GM18526 (cell line): ENCODE data around the gene DNAH11.

ENCODE experiments used
- POLR2A ChIP-seq: IDR thresholded peaks from 3 replicates; pipeline ENCODE4 v1.6.1; 2011; ENCODE audit not compliant: insufficient read length; ENCODE audit errors: extremely low read depth

Gene DNAH11

DNA sequence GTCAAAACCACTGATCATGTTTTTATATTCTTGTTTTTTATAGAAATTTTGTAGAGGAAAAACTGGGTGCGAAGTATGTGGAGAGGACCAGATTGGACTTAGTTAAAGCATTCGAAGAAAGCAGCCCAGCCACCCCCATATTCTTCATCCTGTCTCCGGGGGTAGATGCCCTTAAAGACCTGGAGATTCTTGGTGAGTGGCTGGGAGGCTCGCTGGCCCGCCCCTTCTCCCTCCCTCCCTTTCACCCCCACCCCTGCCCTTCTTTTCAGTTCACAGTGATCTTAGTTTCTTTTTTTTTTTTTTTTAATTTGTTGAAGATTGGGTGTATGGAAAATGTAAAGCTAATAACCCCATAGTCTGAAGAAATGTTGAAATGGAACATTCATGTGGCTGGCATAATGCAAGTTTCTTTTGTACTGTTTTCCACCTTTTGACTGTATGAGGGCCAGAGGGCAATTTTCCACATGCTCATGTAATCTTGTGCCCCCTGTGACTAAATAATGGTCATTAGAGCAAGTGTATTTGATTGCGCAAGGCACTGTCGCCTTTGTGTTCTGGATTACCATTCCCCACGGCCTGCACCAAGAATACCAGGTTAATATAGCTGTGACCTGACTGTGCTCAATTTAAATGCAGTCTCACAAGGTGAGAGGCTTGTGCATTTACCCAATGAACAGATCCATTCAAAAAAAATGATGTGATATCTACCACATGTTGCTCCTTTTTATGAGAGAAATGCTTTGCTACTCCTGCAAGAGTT is 325.2 kb downstream of the DNAH11 start:
- TF ChIP-seq POLR2A = no peak

- no peak for TF ChIP-seq POLR2A
Measured at GRCh38 chr7:21868576-21868850, 325.7 kb downstream of the DNAH11 start.

GRCh38 chr7:21869785-21870402 is 327.1 kb downstream of the DNAH11 start:
- TF ChIP-seq POLR2A = no peak

GRCh38 chr7:21883069-21883468 is 340.2 kb downstream of the DNAH11 start:
- TF ChIP-seq POLR2A = no peak

DNA sequence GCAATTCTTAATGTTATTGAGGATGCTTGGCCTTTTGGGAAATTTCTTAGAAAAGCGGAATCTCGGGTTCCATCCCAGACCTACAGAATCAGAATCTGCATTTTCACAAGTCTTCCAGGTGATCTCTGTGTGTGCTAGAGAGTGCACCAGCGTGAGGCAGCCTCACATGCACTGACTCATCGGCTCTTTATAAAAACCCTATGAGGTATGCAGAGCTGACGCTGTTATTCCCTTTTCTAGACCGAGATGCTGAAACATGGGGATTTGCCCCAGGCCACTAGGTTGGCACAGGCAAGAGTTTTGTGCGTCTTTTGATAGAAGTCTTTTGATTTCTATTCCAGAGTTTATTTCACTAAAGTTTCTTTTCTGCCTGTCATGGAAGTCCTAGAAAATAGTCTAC is 341.7 kb downstream of the DNAH11 start:
- no peak for TF ChIP-seq POLR2A

DNA sequence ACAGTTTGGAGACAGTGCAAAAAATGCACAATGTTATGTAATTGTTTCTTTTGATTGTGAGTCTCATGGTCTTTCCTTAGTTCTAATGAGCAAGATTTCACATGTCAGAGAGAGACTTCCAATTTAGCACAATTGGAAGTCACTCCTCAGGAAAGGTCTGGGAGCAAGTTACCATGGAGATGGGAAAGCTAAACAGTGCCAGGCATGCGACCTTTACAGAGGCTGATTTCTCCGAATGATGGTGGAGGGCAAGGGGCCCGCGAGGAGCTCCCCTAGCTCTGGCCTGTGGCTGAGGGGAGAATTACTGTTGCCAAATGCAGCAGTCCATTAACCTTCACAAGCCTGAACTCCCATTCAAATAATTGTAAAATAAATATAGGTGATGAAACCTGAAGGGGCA is 343.6 kb downstream of the DNAH11 start:
- TF ChIP-seq POLR2A = no peak

DNA sequence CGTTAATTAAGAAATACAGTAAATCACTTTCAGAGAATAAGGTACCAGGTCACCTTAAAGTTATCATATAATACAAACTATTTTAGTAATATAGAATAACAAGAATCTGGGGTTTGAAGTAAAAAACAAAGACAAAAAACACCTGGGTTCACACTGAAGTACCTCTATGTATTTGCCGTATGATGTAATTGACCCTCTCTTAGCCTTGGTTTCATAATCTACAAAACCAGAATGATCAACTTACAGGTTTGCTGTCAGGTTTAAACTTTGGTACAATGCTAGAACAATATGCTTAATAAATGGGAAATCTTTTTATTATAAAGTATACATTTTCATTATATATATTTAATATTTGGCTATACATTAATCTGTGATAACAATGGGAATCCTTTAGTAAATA is 344.5 kb downstream of the DNAH11 start:
- no peak for TF ChIP-seq POLR2A

DNA sequence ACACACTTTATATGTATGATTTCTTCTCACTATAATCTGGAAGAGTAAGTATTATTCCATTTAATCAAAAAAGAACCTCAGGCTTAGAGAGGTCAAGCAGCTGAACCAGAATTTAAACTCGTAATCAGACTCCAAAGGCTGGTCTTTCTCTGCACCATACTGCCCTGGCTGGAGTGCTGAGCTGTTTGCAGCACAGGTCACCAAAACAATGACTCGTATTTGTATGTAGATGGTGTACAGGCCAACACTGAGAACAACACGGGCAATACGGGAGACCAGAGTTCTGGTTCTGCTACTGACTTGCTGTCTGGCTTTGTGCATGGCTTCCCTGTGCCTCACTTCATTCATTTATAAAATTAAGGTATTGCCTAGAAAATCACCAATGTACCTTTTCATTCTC is 344.9 kb downstream of the DNAH11 start:
- no peak for TF ChIP-seq POLR2A

DNA sequence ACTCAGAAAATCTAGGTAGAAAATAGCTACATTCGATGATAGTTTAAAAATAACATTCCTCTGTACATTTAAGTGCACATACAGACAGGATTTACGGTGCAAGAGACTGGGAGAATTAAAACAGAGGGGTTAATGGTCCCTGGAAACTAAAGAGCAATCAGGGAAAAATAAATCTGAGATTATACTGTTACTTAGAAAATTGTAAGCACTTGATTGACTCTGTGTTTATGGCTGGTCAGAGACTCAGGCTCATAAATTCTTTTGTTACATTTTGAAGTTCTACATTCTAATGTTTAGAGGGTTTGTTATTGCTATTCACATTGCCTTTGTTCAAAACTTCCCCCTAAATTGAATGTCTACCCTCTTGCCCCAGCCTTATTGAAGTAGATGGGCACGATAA is 348.5 kb downstream of the DNAH11 start:
- TF ChIP-seq POLR2A = no peak

GRCh38 chr7:21893401-21893800 is 350.6 kb downstream of the DNAH11 start:
- TF ChIP-seq POLR2A = no peak

- no peak for TF ChIP-seq POLR2A
Measured at GRCh38 chr7:21898265-21898930, 355.6 kb downstream of the DNAH11 start.

DNA sequence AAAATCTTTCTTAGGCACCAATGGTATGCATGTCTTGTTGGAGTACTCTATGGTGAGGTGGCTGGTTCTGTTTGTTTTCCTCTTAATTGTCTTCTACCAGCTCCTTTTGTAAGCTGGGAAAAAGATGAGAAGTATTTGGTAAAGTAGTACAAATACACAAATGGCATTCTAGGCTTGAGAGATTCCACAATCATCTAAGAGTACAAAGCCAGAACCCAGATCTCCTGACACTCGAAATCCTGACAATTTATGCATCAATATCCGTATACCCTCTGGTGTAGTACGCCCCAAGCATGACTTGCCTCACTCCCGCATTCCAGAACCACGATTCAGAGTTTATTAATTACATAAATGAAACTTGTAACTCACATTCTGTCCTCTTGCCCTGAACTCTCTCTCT is 359.4 kb downstream of the DNAH11 start:
- TF ChIP-seq POLR2A = no peak

DNA sequence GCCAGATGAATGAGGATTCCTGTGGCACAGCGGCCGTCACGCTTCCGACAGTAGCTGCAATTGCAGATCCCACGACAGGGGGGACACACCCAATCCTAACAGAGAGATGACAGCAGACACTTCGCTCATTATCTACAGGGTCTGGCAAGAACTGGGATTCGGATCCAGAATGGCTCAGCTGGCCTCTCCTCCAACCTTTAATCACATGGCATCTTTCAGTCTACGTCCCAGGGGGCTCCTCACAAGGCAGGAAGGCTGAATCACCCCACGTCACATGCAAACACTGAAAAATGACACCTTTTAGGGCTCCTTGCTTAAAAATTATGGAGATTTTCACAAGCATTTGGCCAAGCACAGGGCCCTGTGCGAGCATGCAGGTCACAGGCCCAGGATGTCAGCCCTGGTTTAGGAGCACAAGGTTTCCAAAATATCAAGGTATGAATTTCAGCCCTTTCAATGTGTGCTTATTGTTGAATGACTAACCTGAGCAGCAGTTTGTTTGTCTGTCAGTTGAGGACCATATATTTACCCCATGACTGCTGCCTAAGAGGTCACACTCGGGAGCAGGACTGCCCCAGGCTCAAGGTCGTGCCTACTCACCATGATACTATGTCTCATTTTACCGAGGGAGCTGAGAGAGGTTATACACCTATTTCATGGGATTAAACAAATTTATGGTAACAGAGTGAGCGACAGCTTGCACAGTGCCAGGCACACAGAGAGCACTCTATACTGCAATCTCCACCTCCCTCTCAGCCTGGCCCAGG is 360.4 kb downstream of the DNAH11 start:
- no peak for TF ChIP-seq POLR2A

- no peak for TF ChIP-seq POLR2A
Measured at GRCh38 chr7:21908746-21909145, 365.9 kb downstream of the DNAH11 start.

DNA sequence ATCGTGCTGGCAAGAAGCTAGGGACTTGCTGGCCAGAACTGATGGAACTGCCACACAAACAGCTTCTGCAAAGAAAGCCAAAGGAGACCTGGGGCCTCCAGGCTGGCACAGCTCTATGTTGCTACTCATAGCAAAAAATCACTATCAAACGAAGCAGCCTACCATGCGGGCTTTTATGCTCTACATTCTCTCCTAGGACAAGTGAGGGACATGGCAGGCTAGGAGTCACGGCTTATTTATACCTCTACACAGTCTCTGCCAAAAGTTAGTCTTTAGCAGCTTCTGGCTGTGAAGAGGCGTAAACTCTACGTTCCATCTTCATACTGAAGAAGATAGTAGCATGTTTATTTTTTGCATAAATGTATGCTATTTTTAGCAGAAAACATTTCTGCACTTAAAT is 367.4 kb downstream of the DNAH11 start:
- no peak for TF ChIP-seq POLR2A

- no peak for TF ChIP-seq POLR2A
Measured at GRCh38 chr7:21911341-21911875, 368.6 kb downstream of the DNAH11 start.
